HEK293 (cell line): ENCODE results near the gene ZNF273.
"Not testable (repeated sequence)": the region's sequence is repeated elsewhere in the genome, so short reads cannot be mapped to it uniquely, and the experiment has no call there.

Source experiments
- CTCF ChIA-PET: fragments of 350-600 bp; formaldehyde crosslinking; extraction: SDS; loops from one replicate; lab custom pipeline; 2021; ENCODE audit warnings: antibody characterized with exemption; lab: Yijun Ruan, JAX
- POLR2A ChIA-PET: fragments of 300-600 bp; formaldehyde crosslinking; extraction: SDS; loops from one replicate; lab custom pipeline; 2020; ENCODE audit warnings: antibody characterized with exemption, inconsistent platforms; lab: Yijun Ruan, JAX
- H3K27ac ChIP-seq: fragments of 200-500 bp; sonication (Bioruptor generic); 2 replicates; pipeline ENCODE4 v1.5.1; 2014; ENCODE audit warnings: low read depth, low read length, control low read depth, inconsistent platforms; ENCODE audit errors: extremely low read depth
- H3K36me3 ChIP-seq, 2 experiments: fragments of 200-500 bp in 1 of 2; sonication (Bioruptor generic) in 1 of 2; 1 replicate in 1 of 2; 2 replicates in 1 of 2; pipeline ENCODE4 v1.5.1; 2014 to 2017; ENCODE audit warnings: inconsistent platforms in 2 of 2, low read length in 2 of 2; ENCODE audit not compliant: control insufficient read depth in 2 of 2, insufficient read depth in 1 of 2
- H3K4me1 ChIP-seq: fragments of 200-500 bp; sonication (Bioruptor generic); 2 replicates; pipeline ENCODE4 v1.5.1; 2014; ENCODE audit warnings: mild to moderate bottlenecking, low read length, inconsistent platforms; ENCODE audit not compliant: control insufficient read depth, insufficient read depth
- H3K4me3 ChIP-seq: 2 replicates; pipeline ENCODE4 v1.5.1; 2011; ENCODE audit warnings: low read depth, mild to moderate bottlenecking, control low read depth, low read length, moderate library complexity
- H3K9me3 ChIP-seq: fragments of 200-500 bp; sonication (Bioruptor generic); 2 replicates; pipeline ENCODE4 v1.5.1; 2014; ENCODE audit warnings: low read depth, low read length, inconsistent platforms; ENCODE audit not compliant: control insufficient read depth, insufficient read depth
- GLIS2 ChIP-seq: fragments of 450-650 bp; formaldehyde crosslinking; IDR thresholded peaks from 2 replicates; pipeline ENCODE4 v1.5.1; 2016; ENCODE audit warnings: missing biosample characterization, missing genetic modification characterization
- HOXD13 ChIP-seq: sonication (generic); formaldehyde crosslinking; IDR thresholded peaks from 2 replicates; pipeline ENCODE4 v1.8.0; 2022; ENCODE audit warnings: missing genetic modification reagents, borderline replicate concordance
- KLF9 ChIP-seq: fragments of 450-650 bp; formaldehyde crosslinking; IDR thresholded peaks from 2 replicates; pipeline ENCODE4 v1.5.1; 2016; ENCODE audit warnings: missing biosample characterization, missing genetic modification characterization, low read depth
- MYNN ChIP-seq: fragments of 450-650 bp; formaldehyde crosslinking; IDR thresholded peaks from 2 replicates; pipeline ENCODE4 v1.5.1; 2016; ENCODE audit warnings: missing biosample characterization, missing genetic modification characterization, borderline replicate concordance
- OSR2 ChIP-seq: fragments of 450-650 bp; formaldehyde crosslinking; IDR thresholded peaks from 2 replicates; pipeline ENCODE4 v1.5.1; 2016; ENCODE audit warnings: missing biosample characterization, missing genetic modification characterization
- SALL2 ChIP-seq: fragments of 450-650 bp; formaldehyde crosslinking; IDR thresholded peaks from 2 replicates; pipeline ENCODE4 v1.5.0; 2017; ENCODE audit warnings: missing biosample characterization, mild to moderate bottlenecking, missing genetic modification characterization, borderline replicate concordance
- SCRT1 ChIP-seq: fragments of 450-650 bp; formaldehyde crosslinking; IDR thresholded peaks from 2 replicates; pipeline ENCODE4 v1.5.1; 2016; ENCODE audit warnings: missing biosample characterization, missing genetic modification characterization, borderline replicate concordance
- SP2 ChIP-seq: fragments of 450-650 bp; formaldehyde crosslinking; IDR thresholded peaks from 2 replicates; pipeline ENCODE4 v1.5.1; 2016; ENCODE audit warnings: missing biosample characterization, missing genetic modification characterization
- ZFP69B ChIP-seq: fragments of 450-650 bp; formaldehyde crosslinking; IDR thresholded peaks from 2 replicates; pipeline ENCODE4 v1.5.1; 2016; ENCODE audit warnings: missing biosample characterization, missing genetic modification characterization
- ZNF133 ChIP-seq: fragments of 450-650 bp; formaldehyde crosslinking; IDR thresholded peaks from 2 replicates; pipeline ENCODE4 v1.5.1; 2016; ENCODE audit warnings: missing biosample characterization, missing genetic modification characterization
- ZNF174 ChIP-seq: fragments of 450-650 bp; formaldehyde crosslinking; IDR thresholded peaks from 2 replicates; pipeline ENCODE4 v1.5.0; 2017; ENCODE audit warnings: missing biosample characterization, mild to moderate bottlenecking, missing genetic modification characterization
- ZNF266 ChIP-seq: fragments of 450-650 bp; formaldehyde crosslinking; IDR thresholded peaks from 2 replicates; pipeline ENCODE4 v1.5.1; 2016; ENCODE audit warnings: missing biosample characterization, missing genetic modification characterization, low read depth
- ZNF311 ChIP-seq: fragments of 450-650 bp; formaldehyde crosslinking; IDR thresholded peaks from 2 replicates; pipeline ENCODE4 v1.5.1; 2017; ENCODE audit warnings: missing biosample characterization, missing genetic modification characterization, borderline replicate concordance
- ZNF324 ChIP-seq: fragments of 450-650 bp; formaldehyde crosslinking; IDR thresholded peaks from 2 replicates; pipeline ENCODE4 v1.5.1; 2016; ENCODE audit warnings: missing biosample characterization, missing genetic modification characterization
- ZNF354C ChIP-seq: fragments of 450-650 bp; formaldehyde crosslinking; IDR thresholded peaks from 2 replicates; pipeline ENCODE4 v1.5.1; 2016; ENCODE audit warnings: missing biosample characterization, missing genetic modification characterization, low read depth, borderline replicate concordance
- ZNF37A ChIP-seq: fragments of 450-650 bp; IDR thresholded peaks from 2 replicates; pipeline ENCODE4 v1.5.1; 2018; ENCODE audit warnings: missing biosample characterization, missing genetic modification characterization
- ZNF394 ChIP-seq: fragments of 450-650 bp; formaldehyde crosslinking; IDR thresholded peaks from 2 replicates; pipeline ENCODE4 v1.5.1; 2016; ENCODE audit warnings: missing biosample characterization, missing genetic modification characterization, mild to moderate bottlenecking, moderate library complexity, borderline replicate concordance
- ZNF404 ChIP-seq: fragments of 450-650 bp; formaldehyde crosslinking; IDR thresholded peaks from 2 replicates; pipeline ENCODE4 v1.5.1; 2017; ENCODE audit warnings: missing biosample characterization, missing genetic modification characterization
- ZNF426 ChIP-seq: fragments of 450-650 bp; formaldehyde crosslinking; IDR thresholded peaks from 2 replicates; pipeline ENCODE4 v1.5.1; 2017; ENCODE audit warnings: missing biosample characterization, missing genetic modification characterization, mild to moderate bottlenecking, inconsistent platforms, moderate library complexity
- ZNF514 ChIP-seq: fragments of 450-650 bp; formaldehyde crosslinking; IDR thresholded peaks from 2 replicates; pipeline ENCODE4 v1.5.1; 2016; ENCODE audit warnings: missing biosample characterization, missing genetic modification characterization
- ZNF521 ChIP-seq: fragments of 450-650 bp; formaldehyde crosslinking; IDR thresholded peaks from 2 replicates; pipeline ENCODE4 v1.5.1; 2017; ENCODE audit warnings: missing biosample characterization, mild to moderate bottlenecking, missing genetic modification characterization
- ZSCAN16 ChIP-seq: fragments of 450-650 bp; formaldehyde crosslinking; IDR thresholded peaks from 2 replicates; pipeline ENCODE4 v1.5.1; 2016; ENCODE audit warnings: missing biosample characterization, missing genetic modification characterization
- TF ChIP-seq, protein P1 (sequence below): fragments of 450-650 bp; formaldehyde crosslinking; IDR thresholded peaks from 2 replicates; pipeline ENCODE4 v1.5.1; 2016; ENCODE audit warnings: missing biosample characterization, missing genetic modification characterization
- TF ChIP-seq, protein P2 (sequence below): fragments of 450-650 bp; formaldehyde crosslinking; IDR thresholded peaks from 2 replicates; pipeline ENCODE4 v1.5.1; 2016; ENCODE audit warnings: missing biosample characterization, missing genetic modification characterization, low read depth

Gene ZNF273

DNA sequence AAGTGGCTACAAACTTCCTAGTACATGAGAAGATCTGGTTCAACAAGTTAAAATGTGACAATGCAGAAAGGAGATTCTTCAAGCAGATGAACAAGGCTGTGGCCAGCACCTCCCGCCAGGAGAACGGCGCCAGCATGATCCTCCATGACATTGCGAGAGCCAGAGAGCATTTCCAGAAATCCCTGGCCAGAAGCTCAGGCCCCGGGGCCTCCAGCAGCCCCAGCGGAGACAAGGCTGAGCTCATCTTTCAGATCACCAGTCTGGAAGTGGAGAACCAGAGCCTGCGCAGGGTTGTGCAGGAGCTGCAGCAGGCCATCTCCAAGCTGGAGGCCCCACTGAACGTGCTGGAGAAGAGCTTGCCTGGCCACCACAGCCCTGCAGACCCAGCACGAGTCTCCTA is 40.1 kb upstream of the ZNF273 start (continued):
- TF ChIP-seq ZNF521 (tag by site-specific recombination) (no peak), SP2 (no peak), ZNF311 (tag by site-specific recombination) (no peak), OSR2 (tag by site-specific recombination) (no peak), ZNF394 (no peak), ZNF37A (no peak), ZNF133 (tag by site-specific recombination) (no peak)
- TF ChIP-seq, all 188 proteins: peak for 0

DNA sequence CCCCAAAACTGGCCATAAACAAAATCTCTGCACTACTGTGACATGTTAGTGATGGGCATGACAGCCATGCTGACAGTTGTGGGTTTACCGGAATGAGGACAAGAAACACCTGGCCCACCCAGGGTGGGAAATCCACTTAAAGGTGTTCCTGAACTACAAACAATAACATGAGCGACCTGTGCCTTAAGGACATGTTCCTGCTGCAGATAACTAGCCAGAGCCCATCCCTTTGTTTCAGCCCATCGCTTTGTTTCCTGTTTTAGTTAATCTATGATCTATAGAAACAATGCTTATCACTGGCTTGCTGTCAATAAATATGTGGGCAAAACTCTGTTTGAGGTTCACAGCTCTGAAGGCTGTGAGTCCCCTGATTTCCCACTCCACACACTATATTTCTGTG is 39.5 kb upstream of the ZNF273 start:
- H3K36me3 ChIP-seq, H3K4me3 ChIP-seq, POLR2A ChIA-PET, H3K27ac ChIP-seq, H3K4me1 ChIP-seq, H3K9me3 ChIP-seq, CTCF ChIA-PET: not testable (repeated sequence)

DNA sequence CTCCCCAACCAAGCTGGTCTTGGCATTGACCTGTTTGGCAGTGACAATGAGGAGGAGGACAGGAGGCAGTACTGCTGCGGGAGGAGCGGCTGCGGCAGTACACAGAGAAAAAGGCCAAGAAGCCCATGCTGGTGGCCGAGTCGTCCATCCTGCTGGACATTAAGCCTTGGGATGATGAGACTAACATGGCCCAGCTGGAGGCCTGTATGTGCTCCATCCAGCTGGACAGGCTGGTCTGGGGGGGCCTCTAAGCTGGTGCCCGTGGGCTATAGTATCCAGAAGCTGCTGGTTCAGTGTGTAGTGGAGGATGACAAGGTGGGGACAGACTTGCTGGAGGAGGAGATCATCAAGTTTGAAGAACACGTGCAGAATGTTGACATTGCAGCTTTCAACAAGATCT is 39.1 kb upstream of the ZNF273 start:
- Histone ChIP-seq H3K27ac (no peak overlapping the region), H3K36me3 (no peaks in the 10 kb centered on the region), H3K9me3 (no peaks in the 10 kb centered on the region), H3K4me3 (no peak overlapping the region), H3K4me1 (no peaks in the 10 kb centered on the region)
- TF ChIP-seq SALL2 (tag by site-specific recombination): no peak
- no peak for TF ChIP-seq GLIS2
- POLR2A ChIA-PET: no interaction called here
- CTCF ChIA-PET: interaction anchor here (0.6 kb wide), 1 partner anchor 33 kb away, joined by 5 read pairs; no protein-coding TSS in a partner anchor

DNA sequence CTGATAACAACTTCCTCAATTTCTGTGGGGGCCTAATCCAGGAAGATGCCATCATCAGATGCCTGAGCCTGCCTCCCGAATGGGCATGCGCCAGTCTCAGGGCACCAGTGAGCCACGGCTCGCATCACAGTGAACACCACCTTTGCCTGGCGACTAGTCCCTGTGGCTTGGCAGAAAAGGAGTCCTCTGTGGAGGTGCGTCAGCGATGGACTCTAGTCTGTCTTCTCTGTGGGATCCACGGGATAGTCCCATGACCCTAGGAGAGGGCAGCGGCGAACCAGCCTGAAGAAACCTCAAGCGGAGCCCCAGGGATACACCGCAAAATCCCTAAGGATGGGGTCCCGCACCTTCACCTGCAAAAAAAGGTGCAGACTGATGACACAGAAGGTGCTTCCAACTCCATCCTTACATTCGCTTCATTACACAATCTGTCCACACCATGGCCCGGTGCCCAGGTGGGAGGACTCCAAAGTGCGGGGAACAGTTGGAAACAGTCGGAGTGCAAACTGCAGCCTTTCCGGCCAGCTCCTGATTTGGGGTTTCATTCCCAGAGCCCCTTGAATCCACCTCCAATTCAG is 35.1 kb upstream of the ZNF273 start:
- TF ChIP-seq ZNF266 (tag by site-specific recombination) (no peak), KLF9 (tag by site-specific recombination) (no peak), MYNN (tag by site-specific recombination) (no peak), ZNF426 (tag by site-specific recombination) (no peak), ZNF174 (tag by site-specific recombination) (no peak), SCRT1 (tag by site-specific recombination) (no peak), ZNF514 (tag by site-specific recombination) (no peak), GLIS2 (no peak), ZFP69B (tag by site-specific recombination) (no peak), ZNF324 (no peak), HOXD13 (CRISPR knock-in tag) (no peak), ZNF404 (tag by site-specific recombination) (no peak), ZNF354C (tag by site-specific recombination) (no peak), ZSCAN16 (tag by site-specific recombination) (no peak)
- TF ChIP-seq, protein P1, sequence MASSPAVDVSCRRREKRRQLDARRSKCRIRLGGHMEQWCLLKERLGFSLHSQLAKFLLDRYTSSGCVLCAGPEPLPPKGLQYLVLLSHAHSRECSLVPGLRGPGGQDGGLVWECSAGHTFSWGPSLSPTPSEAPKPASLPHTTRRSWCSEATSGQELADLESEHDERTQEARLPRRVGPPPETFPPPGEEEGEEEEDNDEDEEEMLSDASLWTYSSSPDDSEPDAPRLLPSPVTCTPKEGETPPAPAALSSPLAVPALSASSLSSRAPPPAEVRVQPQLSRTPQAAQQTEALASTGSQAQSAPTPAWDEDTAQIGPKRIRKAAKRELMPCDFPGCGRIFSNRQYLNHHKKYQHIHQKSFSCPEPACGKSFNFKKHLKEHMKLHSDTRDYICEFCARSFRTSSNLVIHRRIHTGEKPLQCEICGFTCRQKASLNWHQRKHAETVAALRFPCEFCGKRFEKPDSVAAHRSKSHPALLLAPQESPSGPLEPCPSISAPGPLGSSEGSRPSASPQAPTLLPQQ (tag by site-specific recombination): no peak
- TF ChIP-seq, protein P2, sequence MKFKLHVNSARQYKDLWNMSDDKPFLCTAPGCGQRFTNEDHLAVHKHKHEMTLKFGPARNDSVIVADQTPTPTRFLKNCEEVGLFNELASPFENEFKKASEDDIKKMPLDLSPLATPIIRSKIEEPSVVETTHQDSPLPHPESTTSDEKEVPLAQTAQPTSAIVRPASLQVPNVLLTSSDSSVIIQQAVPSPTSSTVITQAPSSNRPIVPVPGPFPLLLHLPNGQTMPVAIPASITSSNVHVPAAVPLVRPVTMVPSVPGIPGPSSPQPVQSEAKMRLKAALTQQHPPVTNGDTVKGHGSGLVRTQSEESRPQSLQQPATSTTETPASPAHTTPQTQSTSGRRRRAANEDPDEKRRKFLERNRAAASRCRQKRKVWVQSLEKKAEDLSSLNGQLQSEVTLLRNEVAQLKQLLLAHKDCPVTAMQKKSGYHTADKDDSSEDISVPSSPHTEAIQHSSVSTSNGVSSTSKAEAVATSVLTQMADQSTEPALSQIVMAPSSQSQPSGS: no peak
- TF ChIP-seq, all 188 proteins: peak for 0
- no peaks in the 10 kb centered on the region for H3K4me1 ChIP-seq
- no peaks in the 10 kb centered on the region for H3K9me3 ChIP-seq
- no peaks in the 10 kb centered on the region for H3K36me3 ChIP-seq
- POLR2A ChIA-PET: no interaction called here
- CTCF ChIA-PET: no interaction called here
- H3K27ac ChIP-seq: no peak overlapping the region
- H3K4me3 ChIP-seq: no peak overlapping the region
